GM19397 (cell line): ENCODE results near the gene SLC35A4.
"Not testable (repeated sequence)": the region's sequence is repeated elsewhere in the genome, so short reads cannot be mapped to it uniquely, and the experiment has no call there.

ENCODE experiments used
- ATAC-seq: cut with Tn5 transposase; IDR thresholded peaks from one replicate; pipeline ENCODE4 v1.9.1; 2021; ENCODE audit warnings: mild to moderate bottlenecking, moderate library complexity; ENCODE audit not compliant: unreplicated experiment

Gene SLC35A4

GRCh38 chr5:140588311-140589070 is 23.9 kb downstream of the SLC35A4 start:
- ATAC-seq: no peak

GRCh38 chr5:140590861-140591260 is 26.2 kb downstream of the SLC35A4 start:
- no peak for ATAC-seq

- ATAC-seq: no peak
Measured at GRCh38 chr5:140591747-140592372, 27.2 kb downstream of the SLC35A4 start.

- not testable (repeated sequence) for ATAC-seq
Measured at GRCh38 chr5:140593070-140593469, 28.4 kb downstream of the SLC35A4 start.

- no peak for ATAC-seq
Measured at GRCh38 chr5:140594169-140594568, 29.5 kb downstream of the SLC35A4 start.

GRCh38 chr5:140595538-140596300 is 31.1 kb downstream of the SLC35A4 start:
- no peak for ATAC-seq

- ATAC-seq: no peak
Measured at GRCh38 chr5:140596321-140596741, 31.7 kb downstream of the SLC35A4 start.

- ATAC-seq: no peak
Measured at GRCh38 chr5:140598836-140599235, 34.2 kb downstream of the SLC35A4 start.

- no peak for ATAC-seq
Measured at GRCh38 chr5:140600096-140600495, 35.5 kb downstream of the SLC35A4 start.

- ATAC-seq: no peak
Measured at GRCh38 chr5:140602147-140602546, 37.5 kb downstream of the SLC35A4 start.

- ATAC-seq: not testable (repeated sequence)
Measured at GRCh38 chr5:140603446-140603698, 38.7 kb downstream of the SLC35A4 start.

- no peak for ATAC-seq
Measured at GRCh38 chr5:140603734-140604133, 39.1 kb downstream of the SLC35A4 start.

- no peak for ATAC-seq
Measured at GRCh38 chr5:140605879-140606278, 41.3 kb downstream of the SLC35A4 start.

GRCh38 chr5:140607031-140607430 is 42.4 kb downstream of the SLC35A4 start:
- no peak for ATAC-seq

- ATAC-seq: no peak
Measured at GRCh38 chr5:140608722-140609121, 44.1 kb downstream of the SLC35A4 start.

- no peak for ATAC-seq
Measured at GRCh38 chr5:140609126-140609525, 44.5 kb downstream of the SLC35A4 start.

GRCh38 chr5:140611020-140611521 is 46.4 kb downstream of the SLC35A4 start:
- no peak for ATAC-seq
